ENCODE data around the gene NTSR1. TPM values are rescaled to one million over a fixed set of nuclear protein-coding genes. Genes with fewer than 3 reads are reported as not detected.

Gene NTSR1
- total and polyA plus RNA-seq, 12 donors = 0.03 to 0.14 (median 0.11) TPM; not detected in 9

DNA sequence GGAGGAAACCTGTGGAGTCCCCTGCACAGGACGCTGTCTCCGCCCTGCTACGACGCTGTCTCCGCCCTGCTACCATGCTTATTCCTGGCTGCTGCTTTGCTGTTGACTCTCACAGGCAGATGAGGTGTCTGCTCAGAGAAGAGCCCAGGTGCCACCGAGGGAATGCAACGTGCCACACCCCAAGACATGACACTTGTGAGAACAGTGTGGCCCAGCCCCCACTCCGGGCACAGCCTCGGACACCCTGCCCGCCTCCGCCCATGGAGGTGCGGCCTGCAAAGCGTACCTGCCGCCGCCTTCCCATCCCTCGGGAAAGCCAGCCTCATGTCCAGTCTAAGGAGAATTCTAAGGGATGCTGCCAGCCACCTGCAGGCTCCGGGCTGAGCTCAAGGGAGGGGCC, 72.1 kb downstream of the NTSR1 start:
- Histone ChIP-seq H3K9me3 (replicated peaks in 1 of 3) (no peaks in the 10 kb centered on the region), H3K27me3 (peaks cover 6% of the 10 kb centered on the region), H3K27ac (no peak overlapping the region), H3K36me3 (replicated peaks in 1 of 2) (no peaks in the 10 kb centered on the region), H3K4me1 (replicated peaks in 1 of 2) (no peaks in the 10 kb centered on the region), H3K4me3 (no peak overlapping the region)
- TF ChIP-seq POLR2A (IDR thresholded peaks at IDR 0.05) = no peak
- TF ChIP-seq, protein P1, sequence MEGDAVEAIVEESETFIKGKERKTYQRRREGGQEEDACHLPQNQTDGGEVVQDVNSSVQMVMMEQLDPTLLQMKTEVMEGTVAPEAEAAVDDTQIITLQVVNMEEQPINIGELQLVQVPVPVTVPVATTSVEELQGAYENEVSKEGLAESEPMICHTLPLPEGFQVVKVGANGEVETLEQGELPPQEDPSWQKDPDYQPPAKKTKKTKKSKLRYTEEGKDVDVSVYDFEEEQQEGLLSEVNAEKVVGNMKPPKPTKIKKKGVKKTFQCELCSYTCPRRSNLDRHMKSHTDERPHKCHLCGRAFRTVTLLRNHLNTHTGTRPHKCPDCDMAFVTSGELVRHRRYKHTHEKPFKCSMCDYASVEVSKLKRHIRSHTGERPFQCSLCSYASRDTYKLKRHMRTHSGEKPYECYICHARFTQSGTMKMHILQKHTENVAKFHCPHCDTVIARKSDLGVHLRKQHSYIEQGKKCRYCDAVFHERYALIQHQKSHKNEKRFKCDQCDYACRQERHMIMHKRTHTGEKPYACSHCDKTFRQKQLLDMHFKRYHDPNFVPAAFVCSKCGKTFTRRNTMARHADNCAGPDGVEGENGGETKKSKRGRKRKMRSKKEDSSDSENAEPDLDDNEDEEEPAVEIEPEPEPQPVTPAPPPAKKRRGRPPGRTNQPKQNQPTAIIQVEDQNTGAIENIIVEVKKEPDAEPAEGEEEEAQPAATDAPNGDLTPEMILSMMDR (IDR thresholded peaks at IDR 0.05) = no peak
- no peak for DNase-seq
- intact Hi-C loops (cut with DNase I) = no loop called here
- WGBS, 4 donors = 82 to 85% (median 83%) methylated on average over 11 to 17 of the region's 17 CpGs

DNA sequence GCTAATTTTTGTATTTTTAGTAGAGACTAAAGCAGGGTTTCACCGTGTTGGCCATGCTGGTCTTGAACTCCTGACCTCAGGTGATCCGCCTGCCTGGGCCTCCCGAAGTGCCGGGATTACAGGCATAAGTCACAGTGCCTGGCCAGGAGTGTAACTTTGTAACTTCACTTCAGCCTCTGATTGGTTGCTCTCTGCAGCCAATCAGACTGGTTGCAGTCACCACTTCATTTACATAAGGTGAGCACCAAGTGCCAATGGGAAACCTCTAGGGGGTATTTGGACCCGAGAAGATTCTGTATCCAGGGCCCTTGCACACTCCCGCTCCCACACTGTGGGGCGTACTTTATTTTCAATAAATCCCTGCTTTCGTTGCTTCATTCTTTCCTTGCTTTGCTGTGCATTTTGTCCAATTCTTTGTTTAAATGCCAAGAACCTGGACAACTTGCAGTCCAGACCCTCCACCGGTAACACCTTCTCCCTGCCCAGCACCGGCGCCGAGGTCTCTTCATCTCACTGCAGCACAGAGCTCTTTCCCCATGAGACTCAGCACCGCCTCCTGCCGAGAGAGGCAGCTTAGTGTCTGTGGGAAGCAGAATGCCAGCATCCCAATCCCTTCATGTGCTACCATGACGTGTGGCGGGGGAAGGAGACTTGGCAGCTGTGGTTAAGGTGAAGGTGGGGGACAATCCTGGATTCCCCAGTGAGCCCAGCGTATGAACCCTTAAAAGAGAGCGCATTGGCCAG, 73.7 kb downstream of the NTSR1 start:
- Histone ChIP-seq H3K36me3 (replicated peaks in 1 of 2) (no peaks in the 10 kb centered on the region), H3K9me3 (replicated peaks in 1 of 3) (no peaks in the 10 kb centered on the region), H3K27ac (peak overlapping the region in 1 of 5 donors; percentile 29), H3K4me3 (no peak overlapping the region), H3K27me3 (peaks cover 8% of the 10 kb centered on the region), H3K4me1 (replicated peaks in 1 of 2) (no peaks in the 10 kb centered on the region)
- DNase-seq = no peak
- WGBS, 4 donors = 83 to 90% (median 86%) methylated on average over 15 to 18 of the region's 18 CpGs
- intact Hi-C loops (cut with DNase I) = no loop called here
- TF ChIP-seq POLR2A (IDR thresholded peaks at IDR 0.05) = no peak
- TF ChIP-seq, protein P1 (IDR thresholded peaks at IDR 0.05) = no peak

DNA sequence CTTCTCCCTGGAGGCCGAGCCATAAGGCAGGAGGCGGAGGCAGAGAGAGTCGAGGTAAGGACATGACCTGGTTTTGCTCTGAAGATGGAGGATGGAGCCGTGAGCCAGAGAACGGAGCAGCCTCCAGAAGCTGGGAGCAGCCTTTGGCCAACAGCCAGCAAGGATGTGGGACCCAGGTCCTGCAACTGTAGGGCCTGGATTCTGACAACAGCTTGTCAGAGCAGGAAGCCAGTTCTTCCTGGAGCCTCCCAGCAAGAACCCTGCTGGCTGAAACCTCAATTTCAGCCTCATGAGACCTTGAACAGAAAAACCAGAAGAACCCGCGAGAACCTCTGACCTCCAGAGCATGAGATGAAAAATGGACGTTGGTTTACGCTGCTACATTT, 74.2 kb downstream of the NTSR1 start:
- no peaks in the 10 kb centered on the region for H3K4me1 ChIP-seq (replicated peaks in 1 of 2)
- peak in 3 of 7 donors; percentile 46 to 62 (median 49) for DNase-seq
- H3K4me3 ChIP-seq = no peak overlapping the region
- peaks cover 8% of the 10 kb centered on the region for H3K27me3 ChIP-seq
- no peaks in the 10 kb centered on the region for H3K36me3 ChIP-seq (replicated peaks in 1 of 2)
- no peaks in the 10 kb centered on the region for H3K9me3 ChIP-seq (replicated peaks in 1 of 3)
- intact Hi-C loops (cut with DNase I) = no loop called here
- WGBS, 4 donors = 31 to 35% (median 33%) methylated on average over 9 of the region's 9 CpGs
- H3K27ac ChIP-seq = peak overlapping the region in 1 of 5 donors; percentile 29
- TF ChIP-seq, protein P1 (IDR thresholded peaks at IDR 0.05) = peak in 2 of 6 experiments; percentile 7 to 10
- no peak for TF ChIP-seq POLR2A (IDR thresholded peaks at IDR 0.05)

DNA sequence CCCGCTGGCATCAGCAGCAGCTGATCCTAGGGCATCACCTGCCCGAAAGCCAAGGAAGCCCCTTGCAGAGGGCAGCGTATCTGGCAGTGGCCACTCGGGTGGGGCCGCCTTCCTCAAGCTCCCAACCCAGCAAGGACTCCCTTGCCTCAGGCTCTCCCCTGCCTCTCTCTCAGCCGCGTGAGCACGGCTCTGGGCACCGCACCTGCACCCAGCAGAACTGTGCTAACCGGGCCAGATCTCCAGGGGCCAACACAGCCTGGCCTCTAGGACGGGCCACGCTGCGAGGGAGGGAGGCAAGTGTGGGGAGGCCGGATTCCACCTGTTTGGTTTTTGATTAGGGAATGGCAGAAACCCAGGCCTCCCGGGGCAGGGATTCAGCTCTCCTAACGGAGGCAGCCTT, 75.9 kb downstream of the NTSR1 start:
- H3K36me3 ChIP-seq (replicated peaks in 1 of 2) = no peaks in the 10 kb centered on the region
- H3K9me3 ChIP-seq (replicated peaks in 1 of 3) = no peaks in the 10 kb centered on the region
- H3K27me3 ChIP-seq = peaks cover 8% of the 10 kb centered on the region
- H3K4me1 ChIP-seq (replicated peaks in 1 of 2) = no peaks in the 10 kb centered on the region
- TF ChIP-seq, protein P1 (IDR thresholded peaks at IDR 0.05) = no peak
- no peak for TF ChIP-seq POLR2A (IDR thresholded peaks at IDR 0.05)
- H3K27ac ChIP-seq = no peak overlapping the region
- intact Hi-C loops (cut with DNase I) = no loop called here
- no peak overlapping the region for H3K4me3 ChIP-seq
- WGBS, 4 donors = 85 to 90% (median 88%) methylated on average over 10 to 16 of the region's 16 CpGs
- no peak for DNase-seq
